Keratinocyte (primary cell): Measurements from ENCODE around the gene ZNF32. TPM values are rescaled to one million over a fixed set of nuclear protein-coding genes. Genes with fewer than 3 reads are reported as not detected.
"Not testable (repeated sequence)": the region's sequence is repeated elsewhere in the genome, so short reads cannot be mapped to it uniquely, and the experiment has no call there.

Experiments used
- DNase-seq: peaks from one replicate; pipeline ENCODE4 v3.0.0-alpha.2; 2011; ENCODE audit warnings: low read depth, missing footprints, low spot score
- FAIRE-seq: peaks from 2 replicates; lab custom pipeline; 2011; peaks lifted over from hg19 to GRCh38; lab: Jason Lieb, UNC
- H2AFZ ChIP-seq: 2 replicates; pipeline ENCODE4 v1.6.0; 2012; ENCODE audit warnings: low read length, control low read depth, inconsistent platforms; ENCODE audit not compliant: control insufficient read depth
- H3K27ac ChIP-seq: 2 replicates; pipeline ENCODE4 v1.5.1; 2011; ENCODE audit warnings: low read length; ENCODE audit not compliant: control insufficient read depth, insufficient read depth
- H3K27me3 ChIP-seq: 3 replicates; pipeline ENCODE4 v1.6.0; 2011; ENCODE audit warnings: low read length; ENCODE audit not compliant: control insufficient read depth, insufficient read depth; ENCODE audit errors: extremely low read depth
- H3K36me3 ChIP-seq, 2 experiments: 2 replicates in 1 of 2; 3 replicates in 1 of 2; pipeline ENCODE4 v1.5.1; 2011; ENCODE audit warnings: low read length in 2 of 2, mild to moderate bottlenecking in 1 of 2; ENCODE audit not compliant: control insufficient read depth in 2 of 2, insufficient read depth in 2 of 2; ENCODE audit errors: extremely low read depth in 1 of 2
- H3K4me1 ChIP-seq: 3 replicates; pipeline ENCODE4 v1.5.1; 2011; ENCODE audit warnings: low read length; ENCODE audit not compliant: control insufficient read depth, insufficient read depth; ENCODE audit errors: extremely low read depth
- H3K4me2 ChIP-seq: 3 replicates; pipeline ENCODE4 v1.6.0; 2011; ENCODE audit warnings: low read depth, low read length; ENCODE audit not compliant: control insufficient read depth, insufficient read depth; ENCODE audit errors: extremely low read depth
- H3K4me3 ChIP-seq, 3 experiments: fragments of 200-600 bp in 1 of 3; sonication (generic) in 1 of 3; 2 replicates in 2 of 3; 3 replicates in 1 of 3; pipeline ENCODE4 v1.5.1; 2011 to 2016; ENCODE audit warnings: low read length in 3 of 3, mild to moderate bottlenecking in 3 of 3, control low read depth in 2 of 3, inconsistent platforms in 1 of 3, low read depth in 1 of 3, mixed read lengths in 1 of 3, mixed run types in 1 of 3, moderate library complexity in 1 of 3; ENCODE audit not compliant: control insufficient read depth in 2 of 3, insufficient read depth in 2 of 3; ENCODE audit errors: extremely low read depth in 1 of 3
- H3K79me2 ChIP-seq: 2 replicates; pipeline ENCODE4 v1.6.0; 2012; ENCODE audit warnings: low read length; ENCODE audit not compliant: control insufficient read depth, insufficient read depth
- H3K9ac ChIP-seq: 3 replicates; pipeline ENCODE4 v1.6.0; 2011; ENCODE audit warnings: low read length; ENCODE audit not compliant: control insufficient read depth, insufficient read depth; ENCODE audit errors: extremely low read depth
- H3K9me1 ChIP-seq: 3 replicates; pipeline ENCODE4 v1.6.0; 2011; ENCODE audit warnings: low read length; ENCODE audit not compliant: control insufficient read depth, insufficient read depth; ENCODE audit errors: extremely low read depth
- H3K9me3 ChIP-seq: 2 replicates; pipeline ENCODE4 v1.5.1; 2012; ENCODE audit warnings: low read depth, low read length; ENCODE audit not compliant: control insufficient read depth
- H4K20me1 ChIP-seq: 3 replicates; pipeline ENCODE4 v1.6.0; 2011; ENCODE audit warnings: low read length; ENCODE audit not compliant: control insufficient read depth, insufficient read depth; ENCODE audit errors: extremely low read depth
- EZH2 ChIP-seq: IDR thresholded peaks from one replicate; pipeline ENCODE4 v1.6.1; 2012; ENCODE audit warnings: inconsistent platforms, mild to moderate bottlenecking, low read length, moderate library complexity
- dilution Hi-C: fragments of 300-500 bp; cut with MboI; formaldehyde crosslinking; loops from one replicate; pipeline ENCODE4 v1.7.0; 2020; ENCODE audit warnings: low sequenced_read_pairs; ENCODE audit not compliant: extremely low pct_ligation_motif_present
- polyA plus RNA-seq, 5 experiments: library from polyadenylated mRNA; depleted of rRNA in 3 of 5; stranded (reverse) in 3 of 5; stranded (forward) in 1 of 5; unstranded in 1 of 5; fragments of >200 nt; gene quantifications; 1 replicate in 1 of 5; 2 replicates in 3 of 5; 3 replicates in 1 of 5; pipeline versions ENCODE4 v1.2.1 to v1.2.3, GENCODE V29; 2011 to 2012; ENCODE audit warnings: missing spikeins in 2 of 5, low read depth in 1 of 5, low replicate concordance in 1 of 5
- TF ChIP-seq, protein P1 (sequence below), 3 experiments: IDR thresholded peaks in 1 of 3; conservative IDR thresholded peaks in 1 of 3; optimal IDR thresholded peaks in 1 of 3; 2 replicates in 2 of 3; 3 replicates in 1 of 3; pipeline versions ENCODE3 to v1.5.1; 2011; ENCODE audit warnings: low read length in 3 of 3, mild to moderate bottlenecking in 3 of 3, moderate library complexity in 2 of 3, control low read depth in 1 of 3, inconsistent platforms in 1 of 3; ENCODE audit not compliant: insufficient read depth in 2 of 3; ENCODE audit errors: extremely low read depth in 1 of 3

Gene ZNF32
- polyA plus RNA-seq, 1 donor (not counting 4 experiments of a cell fraction or from before 2014, with no cell fraction given): 25.6 TPM

- no peaks in the 10 kb centered on the region for H4K20me1 ChIP-seq
- H3K9me3 ChIP-seq: peaks cover 13% of the 10 kb centered on the region
- TF ChIP-seq, protein P1, sequence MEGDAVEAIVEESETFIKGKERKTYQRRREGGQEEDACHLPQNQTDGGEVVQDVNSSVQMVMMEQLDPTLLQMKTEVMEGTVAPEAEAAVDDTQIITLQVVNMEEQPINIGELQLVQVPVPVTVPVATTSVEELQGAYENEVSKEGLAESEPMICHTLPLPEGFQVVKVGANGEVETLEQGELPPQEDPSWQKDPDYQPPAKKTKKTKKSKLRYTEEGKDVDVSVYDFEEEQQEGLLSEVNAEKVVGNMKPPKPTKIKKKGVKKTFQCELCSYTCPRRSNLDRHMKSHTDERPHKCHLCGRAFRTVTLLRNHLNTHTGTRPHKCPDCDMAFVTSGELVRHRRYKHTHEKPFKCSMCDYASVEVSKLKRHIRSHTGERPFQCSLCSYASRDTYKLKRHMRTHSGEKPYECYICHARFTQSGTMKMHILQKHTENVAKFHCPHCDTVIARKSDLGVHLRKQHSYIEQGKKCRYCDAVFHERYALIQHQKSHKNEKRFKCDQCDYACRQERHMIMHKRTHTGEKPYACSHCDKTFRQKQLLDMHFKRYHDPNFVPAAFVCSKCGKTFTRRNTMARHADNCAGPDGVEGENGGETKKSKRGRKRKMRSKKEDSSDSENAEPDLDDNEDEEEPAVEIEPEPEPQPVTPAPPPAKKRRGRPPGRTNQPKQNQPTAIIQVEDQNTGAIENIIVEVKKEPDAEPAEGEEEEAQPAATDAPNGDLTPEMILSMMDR (optimal IDR thresholded peaks at IDR 0.05 in 1 of 3, IDR thresholded peaks at IDR 0.05 in 1 of 3, conservative IDR thresholded peaks at IDR 0.05 in 1 of 3; ENCODE audit: extremely low read depth in 1 of 3, insufficient read depth in 2 of 3, low read length in 3 of 3): no peak
- no peak overlapping the region for H3K4me3 ChIP-seq
- no peaks in the 10 kb centered on the region for H3K79me2 ChIP-seq
- H3K9me1 ChIP-seq: no peaks in the 10 kb centered on the region
- no peak overlapping the region for H3K27ac ChIP-seq
- no peak overlapping the region for H2AFZ ChIP-seq
- dilution Hi-C loops: no loop called here
- H3K36me3 ChIP-seq: peaks cover 9 to 12% of the 10 kb centered on the region in 2 experiments
- H3K4me2 ChIP-seq: no peak overlapping the region
- DNase-seq (no peak), FAIRE-seq (no peak)
- H3K27me3 ChIP-seq: no peaks in the 10 kb centered on the region
- H3K4me1 ChIP-seq: no peaks in the 10 kb centered on the region
- no peak overlapping the region for H3K9ac ChIP-seq
Measured at GRCh38 chr10:43640603-43641002, 8.1 kb downstream of the ZNF32 start.

- DNase-seq, H4K20me1 ChIP-seq, H3K4me1 ChIP-seq, H3K27me3 ChIP-seq, H3K27ac ChIP-seq, H3K79me2 ChIP-seq, H3K4me2 ChIP-seq, H3K9me3 ChIP-seq, FAIRE-seq, H3K9me1 ChIP-seq, dilution Hi-C loops, H3K36me3 ChIP-seq, H2AFZ ChIP-seq, H3K4me3 ChIP-seq, H3K9ac ChIP-seq: not testable (repeated sequence)
Measured at GRCh38 chr10:43635816-43636215, 12.9 kb downstream of the ZNF32 start.

- no peaks in the 10 kb centered on the region for H3K9me1 ChIP-seq
- no peaks in the 10 kb centered on the region for H3K27me3 ChIP-seq
- DNase-seq: no peak
- H4K20me1 ChIP-seq: no peaks in the 10 kb centered on the region
- no peak overlapping the region for H3K9ac ChIP-seq
- H3K4me3 ChIP-seq: no peak overlapping the region
- H2AFZ ChIP-seq: no peak overlapping the region
- dilution Hi-C loops: no loop called here
- TF ChIP-seq EZH2: no peak
- TF ChIP-seq, protein P1 (optimal IDR thresholded peaks at IDR 0.05 in 1 of 3, IDR thresholded peaks at IDR 0.05 in 1 of 3, conservative IDR thresholded peaks at IDR 0.05 in 1 of 3; ENCODE audit: extremely low read depth in 1 of 3, insufficient read depth in 2 of 3, low read length in 3 of 3): no peak
- no peaks in the 10 kb centered on the region for H3K79me2 ChIP-seq
- no peaks in the 10 kb centered on the region for H3K36me3 ChIP-seq
- no peak overlapping the region for H3K27ac ChIP-seq
- no peaks in the 10 kb centered on the region for H3K9me3 ChIP-seq
- no peak for FAIRE-seq
- H3K4me1 ChIP-seq: no peaks in the 10 kb centered on the region
- H3K4me2 ChIP-seq: no peak overlapping the region
Measured at GRCh38 chr10:43628956-43629355, 19.7 kb downstream of the ZNF32 start.
